Esophagus muscularis mucosa (tissue), 4 donors: ENCODE measurements around the gene TTC9.

Experiments
- EP300 ChIP-seq: sonication (generic); formaldehyde crosslinking; IDR thresholded peaks from one replicate; pipeline ENCODE4 v1.6.1; 2017; ENCODE audit warnings: antibody characterized with exemption
- POLR2A ChIP-seq: fragments of 450-650 bp; IDR thresholded peaks from one replicate; pipeline ENCODE4 v1.6.1; 2017; ENCODE audit warnings: antibody characterized with exemption, moderate library complexity, mild to moderate bottlenecking, low read depth
- TF ChIP-seq, protein P1 (sequence below), 3 experiments: fragments of 200-600 bp in 2 of 3; fragments of 450-650 bp in 1 of 3; sonication (generic) in 2 of 3; IDR thresholded peaks; one replicate each; pipeline ENCODE4 v1.5.1; 2017 to 2019; ENCODE audit warnings: antibody characterized with exemption in 3 of 3, mild to moderate bottlenecking in 2 of 3, moderate library complexity in 1 of 3

DNA sequence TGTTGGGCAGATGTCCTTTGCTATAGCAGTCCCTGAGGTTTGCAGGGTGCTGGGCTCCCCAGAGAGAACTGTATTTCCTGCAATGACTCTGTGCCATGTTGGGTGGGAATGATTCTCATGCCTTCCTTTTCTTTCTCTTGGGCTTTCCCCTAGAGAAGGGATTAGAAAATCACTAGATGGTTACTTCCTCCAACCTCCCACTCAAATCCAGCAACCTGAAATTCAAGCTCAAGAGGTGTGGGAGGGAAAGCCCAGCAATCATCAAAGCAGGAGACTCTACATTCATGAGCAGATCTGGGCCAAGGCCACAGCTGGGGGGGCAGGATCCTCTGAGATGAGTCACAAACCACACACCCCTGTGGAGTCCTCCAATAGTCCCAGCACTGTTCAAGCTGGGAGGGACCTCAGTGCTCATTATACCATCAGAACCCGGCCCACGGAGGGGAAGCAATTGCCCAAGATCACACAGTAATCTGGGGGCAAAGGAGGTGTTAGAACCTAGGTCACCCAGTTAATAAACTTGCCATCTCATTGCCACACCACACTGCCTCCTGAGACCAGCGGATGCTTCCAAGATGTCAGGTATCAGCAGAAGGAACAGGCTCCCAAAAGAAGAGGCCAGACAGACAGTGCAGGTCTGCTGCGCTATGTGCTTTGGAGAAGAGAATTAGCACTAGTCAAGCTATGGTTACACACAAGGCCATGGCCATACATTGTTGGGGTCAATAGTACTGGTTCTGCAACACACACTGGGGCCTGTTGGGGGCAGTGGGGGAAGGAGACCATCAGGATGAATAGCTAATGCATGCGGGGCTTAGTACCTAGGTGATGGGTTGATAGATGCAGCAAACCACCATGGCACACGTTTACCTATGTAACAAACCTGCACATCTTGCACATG is 65.7 kb downstream of the TTC9 start:
- TF ChIP-seq, protein P1, sequence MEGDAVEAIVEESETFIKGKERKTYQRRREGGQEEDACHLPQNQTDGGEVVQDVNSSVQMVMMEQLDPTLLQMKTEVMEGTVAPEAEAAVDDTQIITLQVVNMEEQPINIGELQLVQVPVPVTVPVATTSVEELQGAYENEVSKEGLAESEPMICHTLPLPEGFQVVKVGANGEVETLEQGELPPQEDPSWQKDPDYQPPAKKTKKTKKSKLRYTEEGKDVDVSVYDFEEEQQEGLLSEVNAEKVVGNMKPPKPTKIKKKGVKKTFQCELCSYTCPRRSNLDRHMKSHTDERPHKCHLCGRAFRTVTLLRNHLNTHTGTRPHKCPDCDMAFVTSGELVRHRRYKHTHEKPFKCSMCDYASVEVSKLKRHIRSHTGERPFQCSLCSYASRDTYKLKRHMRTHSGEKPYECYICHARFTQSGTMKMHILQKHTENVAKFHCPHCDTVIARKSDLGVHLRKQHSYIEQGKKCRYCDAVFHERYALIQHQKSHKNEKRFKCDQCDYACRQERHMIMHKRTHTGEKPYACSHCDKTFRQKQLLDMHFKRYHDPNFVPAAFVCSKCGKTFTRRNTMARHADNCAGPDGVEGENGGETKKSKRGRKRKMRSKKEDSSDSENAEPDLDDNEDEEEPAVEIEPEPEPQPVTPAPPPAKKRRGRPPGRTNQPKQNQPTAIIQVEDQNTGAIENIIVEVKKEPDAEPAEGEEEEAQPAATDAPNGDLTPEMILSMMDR (IDR thresholded peaks at IDR 0.05), result no peak
- TF ChIP-seq POLR2A, result no peak
- TF ChIP-seq EP300, result no peak
